A673 (cell line): ENCODE results near the gene OR52A1.

Experiments used
- CTCF ChIP-seq: fragments of 300-800, 200-600 bp; sonication (generic); conservative IDR thresholded peaks from 2 replicates; pipeline ENCODE4 v1.5.1; 2017; ENCODE audit warnings: low read depth, mild to moderate bottlenecking, antibody characterized with exemption, low read length, moderate library complexity, mixed read lengths
- EZH2 ChIP-seq: fragments of 200-600 bp; sonication (generic); IDR thresholded peaks from 2 replicates; pipeline ENCODE4 v1.6.1; 2017; ENCODE audit warnings: borderline replicate concordance, low read depth, mild to moderate bottlenecking, mixed read lengths, antibody characterized with exemption, low read length; ENCODE audit not compliant: poor library complexity, severe bottlenecking

DNA sequence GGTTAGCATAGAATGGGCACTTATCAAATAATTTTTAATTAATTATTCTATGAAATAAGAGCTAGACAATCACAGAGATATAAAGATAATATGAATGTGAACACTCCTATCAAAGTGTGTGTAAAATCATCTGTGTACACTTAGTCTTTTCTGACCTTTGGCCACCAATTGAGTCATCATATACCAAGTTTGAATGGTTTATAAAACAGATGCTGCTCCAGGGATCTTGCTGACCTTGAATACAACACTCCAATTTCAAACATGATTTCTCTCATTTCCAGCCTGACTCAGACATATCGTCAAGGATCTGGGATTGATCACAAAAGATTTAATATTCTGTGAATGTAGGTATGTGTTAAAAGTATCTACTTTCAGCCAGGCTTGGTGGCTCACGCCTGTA is 48.8 kb upstream of the OR52A1 start:
- TF ChIP-seq EZH2 (no peak), CTCF (no peak)
